Mucosa of descending colon (tissue), 3 donors: Measurements from ENCODE around the gene GABRB2. TPM values are rescaled to one million over a fixed set of nuclear protein-coding genes. Genes with fewer than 3 reads are reported as not detected.

Experiments used
- ATAC-seq: fragments of 200-7000 bp; cut with Tn5 transposase; one replicate; pipeline ENCODE4 v1.9.1; 2020; ENCODE audit warnings: mild to moderate bottlenecking, moderate library complexity
- DNase-seq, 3 donors: peaks; one replicate each; pipeline ENCODE4 v3.0.0-alpha.2; 2020
- H3K36me3 ChIP-seq: fragments of 200-600 bp; one replicate; pipeline ENCODE4 v1.8.0; 2021; ENCODE audit warnings: low read depth, mild to moderate bottlenecking
- H3K4me1 ChIP-seq: fragments of 200-600 bp; one replicate; pipeline ENCODE4 v1.8.0; 2021; ENCODE audit warnings: low read depth, mild to moderate bottlenecking
- H3K4me3 ChIP-seq: fragments of 200-600 bp; one replicate; pipeline ENCODE4 v1.8.0; 2021; ENCODE audit warnings: mild to moderate bottlenecking
- H3K9me3 ChIP-seq: fragments of 200-600 bp; one replicate; pipeline ENCODE4 v1.8.0; 2021; ENCODE audit warnings: mild to moderate bottlenecking
- intact Hi-C, 2 donors: fragments of 100-400 bp; cut with DNase I in 1 of 2; cut with micrococcal nuclease in 1 of 2; formaldehyde crosslinking; loops; one replicate each; pipeline versions ENCODE4 v1.11.0 to v1.11.1; 2022; cut with DNase I, micrococcal nuclease
- total RNA-seq, 3 donors: library from RNA; stranded (reverse); fragmentation: NEBNext Ultra II Directional in 2 of 3; extraction: Animal tissue kit (Norgen Biotek cat#: 25700) in 2 of 3; gene quantifications; one replicate each; pipeline versions ENCODE4 v1.2.1 to v1.2.4, GENCODE V29; 2021 to 2023
- TF ChIP-seq, protein P1 (sequence below): fragments of 200-600 bp; IDR thresholded peaks from one replicate; pipeline ENCODE4 v1.8.0; 2022; ENCODE audit warnings: antibody characterized with exemption, mild to moderate bottlenecking
- donor health status: DM: no; HTN: no; CAD: no; lungs with moderate emphysema.
- donor health status: DM: no; HTN: no; CAD: no.
- donor health status: DM: no; HTN: yes; CAD: no.

GABRB2 gene
- total RNA-seq, 3 donors from 2014 or later, result 0.44 to 2.1 (median 2.0) TPM

DNA sequence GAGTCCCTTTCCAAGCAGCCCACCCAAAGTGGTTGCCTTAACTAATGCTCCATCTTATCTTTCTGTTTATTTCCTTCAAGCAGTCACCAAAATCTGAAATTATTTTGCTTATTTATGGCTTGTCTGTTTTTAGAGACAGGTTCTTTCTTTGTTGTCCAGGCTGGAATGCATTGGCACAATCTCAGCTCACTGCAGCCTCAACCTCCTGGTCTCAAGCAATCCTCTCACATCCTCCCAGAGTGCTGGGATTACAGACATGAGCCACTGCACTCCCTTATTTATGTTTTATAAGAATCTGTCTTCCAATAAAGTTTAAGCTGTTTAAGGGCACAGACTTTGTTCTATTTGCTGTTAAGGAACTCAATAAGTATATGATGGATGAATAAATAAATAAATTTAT lies 133.7 kb downstream of the GABRB2 start:
- no peaks in the 10 kb centered on the region for H3K4me1 ChIP-seq
- TF ChIP-seq, protein P1, sequence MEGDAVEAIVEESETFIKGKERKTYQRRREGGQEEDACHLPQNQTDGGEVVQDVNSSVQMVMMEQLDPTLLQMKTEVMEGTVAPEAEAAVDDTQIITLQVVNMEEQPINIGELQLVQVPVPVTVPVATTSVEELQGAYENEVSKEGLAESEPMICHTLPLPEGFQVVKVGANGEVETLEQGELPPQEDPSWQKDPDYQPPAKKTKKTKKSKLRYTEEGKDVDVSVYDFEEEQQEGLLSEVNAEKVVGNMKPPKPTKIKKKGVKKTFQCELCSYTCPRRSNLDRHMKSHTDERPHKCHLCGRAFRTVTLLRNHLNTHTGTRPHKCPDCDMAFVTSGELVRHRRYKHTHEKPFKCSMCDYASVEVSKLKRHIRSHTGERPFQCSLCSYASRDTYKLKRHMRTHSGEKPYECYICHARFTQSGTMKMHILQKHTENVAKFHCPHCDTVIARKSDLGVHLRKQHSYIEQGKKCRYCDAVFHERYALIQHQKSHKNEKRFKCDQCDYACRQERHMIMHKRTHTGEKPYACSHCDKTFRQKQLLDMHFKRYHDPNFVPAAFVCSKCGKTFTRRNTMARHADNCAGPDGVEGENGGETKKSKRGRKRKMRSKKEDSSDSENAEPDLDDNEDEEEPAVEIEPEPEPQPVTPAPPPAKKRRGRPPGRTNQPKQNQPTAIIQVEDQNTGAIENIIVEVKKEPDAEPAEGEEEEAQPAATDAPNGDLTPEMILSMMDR, result no peak
- intact Hi-C loops, result no loop called here
- no peaks in the 10 kb centered on the region for H3K36me3 ChIP-seq
- no peak overlapping the region for H3K4me3 ChIP-seq
- no peaks in the 10 kb centered on the region for H3K9me3 ChIP-seq
- DNase-seq, result no peak
- ATAC-seq, result no peak

DNA sequence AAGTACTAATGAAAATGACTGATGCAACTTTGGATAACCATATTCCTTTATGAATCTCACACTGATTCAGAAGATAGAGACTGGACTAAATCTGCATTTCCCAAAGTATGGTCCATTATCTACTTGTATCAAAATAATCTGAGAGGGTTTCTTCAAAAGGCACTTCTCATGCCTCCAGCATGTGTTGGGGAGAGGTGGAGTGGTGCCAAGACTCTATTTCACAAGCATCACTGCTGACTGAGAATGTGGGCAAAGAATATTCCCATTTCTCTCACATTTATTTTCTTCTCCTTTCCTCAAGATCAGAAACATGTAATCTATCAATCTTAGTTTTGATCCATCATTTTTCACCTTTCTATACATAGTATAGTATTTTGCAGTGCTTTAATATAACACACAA lies 135.4 kb downstream of the GABRB2 start:
- DNase-seq (no peak), ATAC-seq (no peak)
- TF ChIP-seq, protein P1, result no peak
- Histone ChIP-seq H3K4me1 (no peaks in the 10 kb centered on the region), H3K4me3 (no peak overlapping the region), H3K9me3 (no peaks in the 10 kb centered on the region), H3K36me3 (no peaks in the 10 kb centered on the region)
- intact Hi-C loops, result no loop called here

DNA sequence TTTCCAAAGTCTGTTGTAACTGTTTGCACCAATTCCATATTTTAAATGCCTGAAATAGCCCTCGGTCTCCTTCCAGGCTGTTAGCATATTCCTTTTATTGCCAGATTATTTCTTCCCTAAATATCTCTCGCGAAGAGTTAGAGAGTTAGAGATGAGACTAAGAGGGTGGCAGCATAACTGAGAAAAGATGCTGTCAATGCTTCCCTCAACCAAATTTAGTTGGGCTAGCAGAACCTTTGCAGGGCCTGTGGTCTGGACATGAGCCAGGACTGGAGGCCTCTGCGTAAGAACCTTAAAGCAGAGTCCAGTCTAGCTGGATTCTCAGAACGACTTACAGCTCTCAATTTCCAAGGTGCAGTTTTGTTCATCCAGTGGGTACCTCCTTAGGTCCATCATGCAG lies 135.9 kb downstream of the GABRB2 start:
- H3K4me3 ChIP-seq, result no peak overlapping the region
- no peaks in the 10 kb centered on the region for H3K4me1 ChIP-seq
- ATAC-seq, result no peak
- DNase-seq, result no peak
- no peaks in the 10 kb centered on the region for H3K36me3 ChIP-seq
- intact Hi-C loops, result no loop called here
- TF ChIP-seq, protein P1, result no peak
- H3K9me3 ChIP-seq, result no peaks in the 10 kb centered on the region

DNA sequence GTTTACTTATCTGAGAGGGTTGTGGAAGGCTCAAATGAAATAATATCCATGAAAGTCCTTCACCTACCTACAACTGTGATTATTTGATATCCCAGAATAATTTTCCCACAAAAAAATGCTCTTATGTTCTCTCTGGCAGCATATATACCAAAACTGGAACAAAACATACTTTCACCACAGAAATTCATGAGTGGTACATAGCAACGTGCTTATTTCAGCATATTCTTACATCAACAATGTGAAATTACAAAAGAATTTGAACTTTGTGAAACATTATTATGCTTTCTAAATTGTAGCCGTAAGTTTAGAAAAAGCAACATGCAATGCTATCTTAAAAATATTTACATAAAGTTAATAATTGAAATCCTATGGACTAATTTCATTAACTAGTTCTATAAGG lies 137.1 kb downstream of the GABRB2 start:
- no peak overlapping the region for H3K4me3 ChIP-seq
- no peaks in the 10 kb centered on the region for H3K4me1 ChIP-seq
- H3K36me3 ChIP-seq, result no peaks in the 10 kb centered on the region
- intact Hi-C loops, result no loop called here
- H3K9me3 ChIP-seq, result no peaks in the 10 kb centered on the region
- ATAC-seq (no peak), DNase-seq (no peak)
- TF ChIP-seq, protein P1, result no peak

DNA sequence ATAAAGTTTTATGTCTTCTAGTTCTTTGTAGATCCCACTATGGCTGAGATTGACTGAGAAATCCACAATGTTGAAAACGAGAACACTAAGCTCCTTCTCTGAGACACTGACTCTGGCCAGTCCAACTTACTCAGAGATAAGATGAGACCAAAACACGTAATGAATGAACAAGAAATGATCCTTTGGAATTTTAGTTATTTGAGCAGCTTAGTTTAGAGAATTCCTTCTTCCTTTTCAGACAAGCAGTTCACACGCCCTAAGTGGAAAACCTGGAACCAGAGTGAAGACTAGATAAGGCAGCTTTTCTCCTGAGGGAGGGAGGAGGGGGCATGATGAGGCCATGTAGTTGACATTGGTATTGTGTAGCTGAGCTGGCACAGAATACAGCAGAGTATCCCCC lies 139.6 kb downstream of the GABRB2 start:
- Histone ChIP-seq H3K36me3 (no peaks in the 10 kb centered on the region), H3K4me1 (no peaks in the 10 kb centered on the region), H3K4me3 (no peak overlapping the region), H3K9me3 (no peaks in the 10 kb centered on the region)
- TF ChIP-seq, protein P1, result no peak
- intact Hi-C loops, result no loop called here
- ATAC-seq (no peak), DNase-seq (no peak)

DNA sequence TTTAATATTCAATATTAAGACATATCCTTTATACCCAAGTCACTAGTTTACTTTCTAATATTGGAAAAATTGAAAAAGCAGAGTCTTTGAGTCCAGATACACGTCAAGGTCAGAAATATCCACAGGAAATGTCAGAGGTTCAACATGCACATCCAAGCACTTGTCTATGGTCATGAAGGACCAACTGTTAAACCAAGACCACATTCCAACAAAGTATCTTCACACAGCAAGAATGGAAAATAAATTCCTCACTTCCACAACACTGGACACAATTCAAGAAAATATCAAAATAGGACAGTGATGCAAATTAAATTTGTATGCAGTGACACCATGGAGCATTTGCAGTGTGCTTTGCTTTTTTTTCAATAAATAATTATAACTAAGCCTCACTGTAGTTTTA lies 142.5 kb downstream of the GABRB2 start:
- Histone ChIP-seq H3K4me1 (no peaks in the 10 kb centered on the region), H3K36me3 (no peaks in the 10 kb centered on the region), H3K4me3 (no peak overlapping the region), H3K9me3 (no peaks in the 10 kb centered on the region)
- TF ChIP-seq, protein P1, result no peak
- intact Hi-C loops, result no loop called here
- ATAC-seq (no peak), DNase-seq (no peak)
